Liver (tissue), 9 donors: ENCODE measurements around the gene ASCC1. TPM values are rescaled to one million over a fixed set of nuclear protein-coding genes. Genes with fewer than 3 reads are reported as not detected.

Experiments
- DNase-seq: peaks from one replicate; pipeline ENCODE4 v3.0.0-alpha.2; 2017; ENCODE audit warnings: low spot score
- H3K27ac ChIP-seq, 2 donors: one replicate each; pipeline ENCODE4 v1.7.0; 2013; ENCODE audit warnings: inconsistent platforms in 2 of 2, low read length in 2 of 2, control low read depth in 1 of 2, low read depth in 1 of 2, mild to moderate bottlenecking in 1 of 2
- H3K27me3 ChIP-seq, 4 donors: one replicate each; pipeline versions ENCODE4 v1.6.1 to v1.7.0; 2013; ENCODE audit warnings: low read length in 3 of 4, inconsistent platforms in 1 of 4, mild to moderate bottlenecking in 1 of 4, moderate library complexity in 1 of 4; ENCODE audit not compliant: control insufficient read depth in 4 of 4, insufficient read depth in 4 of 4
- H3K36me3 ChIP-seq, 4 donors: one replicate each; pipeline versions ENCODE4 v1.6.1 to v1.7.0; 2013; ENCODE audit warnings: low read length in 3 of 4, mild to moderate bottlenecking in 3 of 4, low read depth in 1 of 4, moderate library complexity in 1 of 4; ENCODE audit not compliant: control insufficient read depth in 4 of 4, insufficient read depth in 3 of 4
- H3K4me1 ChIP-seq, 4 donors: one replicate each; pipeline versions ENCODE4 v1.6.1 to v1.7.0; 2013; ENCODE audit warnings: low read length in 3 of 4, mild to moderate bottlenecking in 3 of 4, moderate library complexity in 1 of 4; ENCODE audit not compliant: control insufficient read depth in 4 of 4, insufficient read depth in 4 of 4
- H3K4me3 ChIP-seq, 3 donors: one replicate each; pipeline versions ENCODE4 v1.6.1 to v1.7.0; 2013; ENCODE audit warnings: low read length in 3 of 3, control low read depth in 1 of 3, low read depth in 1 of 3, mild to moderate bottlenecking in 1 of 3
- H3K9ac ChIP-seq, 2 donors: one replicate each; pipeline ENCODE4 v1.7.0; 2013; ENCODE audit warnings: low read length in 2 of 2, mild to moderate bottlenecking in 2 of 2, moderate library complexity in 2 of 2, control low read depth in 1 of 2, low read depth in 1 of 2
- H3K9me3 ChIP-seq, 4 donors: one replicate each; pipeline versions ENCODE4 v1.6.1 to v1.7.0; 2013; ENCODE audit warnings: low read length in 3 of 4; ENCODE audit not compliant: control insufficient read depth in 4 of 4
- FOXA1 ChIP-seq: IDR thresholded peaks from 2 replicates; pipeline ENCODE4 v1.6.1; 2016; ENCODE audit warnings: antibody characterized with exemption
- HNF4A ChIP-seq, 2 donors: conservative IDR thresholded peaks; 2 replicates each; pipeline ENCODE4 v1.6.1; 2016; ENCODE audit warnings: antibody characterized with exemption in 2 of 2, mild to moderate bottlenecking in 2 of 2
- JUND ChIP-seq, 2 donors: IDR thresholded peaks; 2 replicates each; pipeline ENCODE4 v1.6.1; 2016; ENCODE audit warnings: antibody characterized with exemption in 2 of 2
- NR2F2 ChIP-seq: IDR thresholded peaks from 2 replicates; pipeline ENCODE4 v1.6.1; 2016; ENCODE audit warnings: antibody characterized with exemption
- RAD21 ChIP-seq, 2 donors: IDR thresholded peaks; 2 replicates each; pipeline ENCODE4 v1.6.1; 2016; ENCODE audit warnings: antibody characterized with exemption in 2 of 2, mild to moderate bottlenecking in 2 of 2
- RXRA ChIP-seq, 2 donors: IDR thresholded peaks; 2 replicates each; pipeline ENCODE4 v1.6.1; 2017 to 2018; ENCODE audit warnings: antibody characterized with exemption in 2 of 2, mild to moderate bottlenecking in 1 of 2
- SP1 ChIP-seq: IDR thresholded peaks from 2 replicates; pipeline ENCODE4 v1.6.1; 2018; ENCODE audit warnings: antibody characterized with exemption, mild to moderate bottlenecking
- YY1 ChIP-seq: IDR thresholded peaks from 2 replicates; pipeline ENCODE4 v1.6.1; 2016; ENCODE audit warnings: antibody characterized with exemption, mild to moderate bottlenecking
- WGBS: extraction: QIAGEN DNeasy Blood & Tissue Kit; methylation state at CpG from one replicate; pipeline ENCODE4 v1.1.7; 2013; 5-methylcytosine and 5-hydroxymethylcytosine counted together
- polyA plus RNA-seq, 2 donors: library from polyadenylated mRNA; stranded (reverse) in 1 of 2; unstranded in 1 of 2; fragments of 200-250 nt in 1 of 2; fragments of >200 nt in 1 of 2; fragmentation: Nextera tagmentation in 1 of 2; extraction: Ambion mirVana in 1 of 2; gene quantifications; one replicate each; pipeline versions ENCODE4 v1.2.1 to v1.2.3, GENCODE V29; 2013 to 2015
- total RNA-seq, 2 donors: library from RNA; depleted of rRNA; stranded (reverse); fragments of >200 nt; gene quantifications; one replicate each; pipeline ENCODE4 v1.2.3, GENCODE V29; 2014
- TF ChIP-seq, protein P1 (sequence below): IDR thresholded peaks from 2 replicates; pipeline ENCODE4 v1.6.1; 2016; ENCODE audit warnings: antibody characterized with exemption
- TF ChIP-seq, protein P2 (sequence below): IDR thresholded peaks from 2 replicates; pipeline ENCODE4 v1.6.1; 2016; ENCODE audit warnings: antibody characterized with exemption, mild to moderate bottlenecking
- donor health status: healthy.
- donor health status: healthy.
- donor health status: healthy.
- donor health status: healthy.
- donor health status: healthy.

Gene ASCC1
- total and polyA plus RNA-seq, 4 donors = 6.9 to 13.9 (median 10.2) TPM

DNA sequence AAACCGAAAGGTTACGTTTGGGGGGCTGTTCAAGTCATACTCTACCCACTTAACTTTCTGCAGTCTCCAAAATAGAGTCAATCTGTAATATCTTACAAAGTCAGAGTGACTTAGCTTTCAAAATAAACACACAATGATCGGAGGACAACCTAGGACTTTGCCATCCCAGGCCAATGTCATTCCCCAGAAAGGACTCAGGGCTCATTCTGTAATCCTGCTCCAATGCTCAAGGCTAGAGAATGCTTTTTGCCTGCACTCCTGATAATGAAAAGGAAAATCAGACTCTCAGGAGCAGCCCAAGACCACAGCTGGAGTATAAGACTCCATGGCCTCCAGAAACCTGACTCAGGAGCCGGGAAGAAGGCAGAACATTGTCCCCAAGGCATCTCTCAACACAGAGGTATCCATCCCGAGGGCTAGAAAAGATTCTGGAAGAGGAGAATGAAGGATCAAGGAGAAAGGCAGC lies 28.5 kb upstream of the ASCC1 start:
- 62% methylated on average over 5 of the region's 5 CpGs for WGBS
- Histone ChIP-seq H3K4me3 (no peak overlapping the region), H3K4me1 (peaks cover 7 to 33% (median 21%) of the 10 kb centered on the region in 4 donors), H3K9ac (no peak overlapping the region), H3K36me3 (no peaks in the 10 kb centered on the region), H3K9me3 (no peaks in the 10 kb centered on the region), H3K27ac (peak overlapping the region; percentile 15 to 48), H3K27me3 (no peaks in the 10 kb centered on the region)
- no peak for DNase-seq
- TF ChIP-seq FOXA1 (no peak), HNF4A (conservative IDR thresholded peaks at IDR 0.05) (peak; percentile 53 to 55)

GRCh38 chr10:72243822-72244437 lies 27.9 kb upstream of the ASCC1 start:
- Histone ChIP-seq H3K4me3 (no peak overlapping the region), H3K4me1 (peaks cover 7 to 32% (median 19%) of the 10 kb centered on the region in 4 donors), H3K27ac (peak overlapping the region in 1 of 2 donors; percentile 48), H3K36me3 (no peaks in the 10 kb centered on the region), H3K9ac (no peak overlapping the region), H3K9me3 (no peaks in the 10 kb centered on the region), H3K27me3 (no peaks in the 10 kb centered on the region)
- WGBS = 71% methylated on average over 11 of the region's 11 CpGs
- DNase-seq = no peak
- peak; percentile 48 to 65 for TF ChIP-seq RAD21 (IDR thresholded peaks at IDR 0.05)
- TF ChIP-seq, protein P1, sequence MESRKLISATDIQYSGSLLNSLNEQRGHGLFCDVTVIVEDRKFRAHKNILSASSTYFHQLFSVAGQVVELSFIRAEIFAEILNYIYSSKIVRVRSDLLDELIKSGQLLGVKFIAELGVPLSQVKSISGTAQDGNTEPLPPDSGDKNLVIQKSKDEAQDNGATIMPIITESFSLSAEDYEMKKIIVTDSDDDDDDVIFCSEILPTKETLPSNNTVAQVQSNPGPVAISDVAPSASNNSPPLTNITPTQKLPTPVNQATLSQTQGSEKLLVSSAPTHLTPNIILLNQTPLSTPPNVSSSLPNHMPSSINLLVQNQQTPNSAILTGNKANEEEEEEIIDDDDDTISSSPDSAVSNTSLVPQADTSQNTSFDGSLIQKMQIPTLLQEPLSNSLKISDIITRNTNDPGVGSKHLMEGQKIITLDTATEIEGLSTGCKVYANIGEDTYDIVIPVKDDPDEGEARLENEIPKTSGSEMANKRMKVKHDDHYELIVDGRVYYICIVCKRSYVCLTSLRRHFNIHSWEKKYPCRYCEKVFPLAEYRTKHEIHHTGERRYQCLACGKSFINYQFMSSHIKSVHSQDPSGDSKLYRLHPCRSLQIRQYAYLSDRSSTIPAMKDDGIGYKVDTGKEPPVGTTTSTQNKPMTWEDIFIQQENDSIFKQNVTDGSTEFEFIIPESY = no peak
- TF ChIP-seq NR2F2 = peak; percentile 47
- TF ChIP-seq SP1 = peak; percentile 7

GRCh38 chr10:72242675-72243074 lies 26.6 kb upstream of the ASCC1 start:
- Histone ChIP-seq H3K36me3 (no peaks in the 10 kb centered on the region), H3K27ac (peak overlapping the region in 1 of 2 donors; percentile 5), H3K9me3 (no peaks in the 10 kb centered on the region), H3K4me1 (peaks cover 3 to 19% (median 7%) of the 10 kb centered on the region in 4 donors), H3K9ac (no peak overlapping the region), H3K4me3 (no peak overlapping the region), H3K27me3 (no peaks in the 10 kb centered on the region)
- TF ChIP-seq SP1 (peak; percentile 36), RXRA (IDR thresholded peaks at IDR 0.05) (no peak), JUND (IDR thresholded peaks at IDR 0.05) (peak in 1 of 2 donors; percentile 66), YY1 (no peak), RAD21 (IDR thresholded peaks at IDR 0.05) (peak in 1 of 2 donors; percentile 24), NR2F2 (peak; percentile 91)
- TF ChIP-seq, protein P2, sequence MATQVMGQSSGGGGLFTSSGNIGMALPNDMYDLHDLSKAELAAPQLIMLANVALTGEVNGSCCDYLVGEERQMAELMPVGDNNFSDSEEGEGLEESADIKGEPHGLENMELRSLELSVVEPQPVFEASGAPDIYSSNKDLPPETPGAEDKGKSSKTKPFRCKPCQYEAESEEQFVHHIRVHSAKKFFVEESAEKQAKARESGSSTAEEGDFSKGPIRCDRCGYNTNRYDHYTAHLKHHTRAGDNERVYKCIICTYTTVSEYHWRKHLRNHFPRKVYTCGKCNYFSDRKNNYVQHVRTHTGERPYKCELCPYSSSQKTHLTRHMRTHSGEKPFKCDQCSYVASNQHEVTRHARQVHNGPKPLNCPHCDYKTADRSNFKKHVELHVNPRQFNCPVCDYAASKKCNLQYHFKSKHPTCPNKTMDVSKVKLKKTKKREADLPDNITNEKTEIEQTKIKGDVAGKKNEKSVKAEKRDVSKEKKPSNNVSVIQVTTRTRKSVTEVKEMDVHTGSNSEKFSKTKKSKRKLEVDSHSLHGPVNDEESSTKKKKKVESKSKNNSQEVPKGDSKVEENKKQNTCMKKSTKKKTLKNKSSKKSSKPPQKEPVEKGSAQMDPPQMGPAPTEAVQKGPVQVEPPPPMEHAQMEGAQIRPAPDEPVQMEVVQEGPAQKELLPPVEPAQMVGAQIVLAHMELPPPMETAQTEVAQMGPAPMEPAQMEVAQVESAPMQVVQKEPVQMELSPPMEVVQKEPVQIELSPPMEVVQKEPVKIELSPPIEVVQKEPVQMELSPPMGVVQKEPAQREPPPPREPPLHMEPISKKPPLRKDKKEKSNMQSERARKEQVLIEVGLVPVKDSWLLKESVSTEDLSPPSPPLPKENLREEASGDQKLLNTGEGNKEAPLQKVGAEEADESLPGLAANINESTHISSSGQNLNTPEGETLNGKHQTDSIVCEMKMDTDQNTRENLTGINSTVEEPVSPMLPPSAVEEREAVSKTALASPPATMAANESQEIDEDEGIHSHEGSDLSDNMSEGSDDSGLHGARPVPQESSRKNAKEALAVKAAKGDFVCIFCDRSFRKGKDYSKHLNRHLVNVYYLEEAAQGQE = no peak
- no peak for DNase-seq
- 74% methylated on average over 4 of the region's 4 CpGs for WGBS
